ENCODE measurements around the gene AKAP4.
A peak's percentile ranks its signal among the peaks of the same experiment; 100 is the strongest.

Gene AKAP4

GRCh38 chrX:50200907-50201306 is at the start of gene AKAP4:
Gene AKAP4, minus strand, starts transcription at chrX:50201007. Its CDS starts 118 bp downstream, at chrX:50200889.
- no peak for DNase-seq

GRCh38 chrX:50211510-50211909 is 10.7 kb upstream of the AKAP4 start:
- DNase-seq, result no peak

- DNase-seq, result no peak
These were observed 5.9 kb upstream of the AKAP4 start for GRCh38 chrX:50206753-50207152.

GRCh38 chrX:50204364-50204899 is 3.6 kb upstream of the AKAP4 start, which contains the start of gene CCNB3:
Gene CCNB3, plus strand, starts transcription at chrX:50204765. Its CDS starts 80,399 bp downstream, at chrX:50285164.
- DNase-seq, result peak; percentile 37 to 73

GRCh38 chrX:50202539-50202938 is 1.7 kb upstream of the AKAP4 start:
- DNase-seq, result no peak

GRCh38 chrX:50198348-50198747 is 2.5 kb downstream of the AKAP4 start:
- no peak for DNase-seq

GRCh38 chrX:50188859-50189600 is 11.8 kb downstream of the AKAP4 start:
- no peak for DNase-seq

- no peak for DNase-seq
These were observed 16.9 kb downstream of the AKAP4 start for GRCh38 chrX:50183891-50184290.

GRCh38 chrX:50180073-50180940 is 20.5 kb downstream of the AKAP4 start:
- no peak for DNase-seq

- DNase-seq, result no peak
These were observed 31.1 kb downstream of the AKAP4 start for GRCh38 chrX:50169717-50170116.

GRCh38 chrX:50168241-50168687 is 32.5 kb downstream of the AKAP4 start:
- no peak for DNase-seq

GRCh38 chrX:50167366-50167765 is 33.4 kb downstream of the AKAP4 start:
- no peak for DNase-seq

GRCh38 chrX:50165727-50166126 is 35.1 kb downstream of the AKAP4 start:
- no peak for DNase-seq

GRCh38 chrX:50161127-50161526 is 39.7 kb downstream of the AKAP4 start:
- no peak for DNase-seq

GRCh38 chrX:50158593-50158992 is 42.2 kb downstream of the AKAP4 start:
- DNase-seq, result no peak

- DNase-seq, result no peak
These were observed 43.2 kb downstream of the AKAP4 start for GRCh38 chrX:50157545-50158135.

GRCh38 chrX:50154429-50154828 is 46.4 kb downstream of the AKAP4 start:
- no peak for DNase-seq

GRCh38 chrX:50152456-50152855 is 48.4 kb downstream of the AKAP4 start:
- no peak for DNase-seq

GRCh38 chrX:50147972-50148371 is 52.8 kb downstream of the AKAP4 start:
- DNase-seq, result no peak
